NCI-H524 treated with DMSO at 0.1 percent for 48 hours (cell line): ENCODE measurements around the gene COL15A1.

ENCODE experiments used
- DNase-seq: peaks from one replicate; lab custom pipeline; 2025; lab: John Stamatoyannopoulos, UW

Gene COL15A1

GRCh38 chr9:99056886-99057664 lies 113.4 kb downstream of the COL15A1 start:
- no peak for DNase-seq

GRCh38 chr9:99057665-99058625 lies 114.2 kb downstream of the COL15A1 start:
- no peak for DNase-seq

- DNase-seq = no peak
Measured at GRCh38 chr9:99058964-99059921, 115.5 kb downstream of the COL15A1 start.

GRCh38 chr9:99060621-99061020 lies 116.9 kb downstream of the COL15A1 start:
- DNase-seq = no peak

- no peak for DNase-seq
Measured at GRCh38 chr9:99062549-99062948, 118.8 kb downstream of the COL15A1 start.

GRCh38 chr9:99063522-99063921 lies 119.8 kb downstream of the COL15A1 start:
- no peak for DNase-seq

GRCh38 chr9:99066571-99066970 lies 122.9 kb downstream of the COL15A1 start:
- DNase-seq = no peak

GRCh38 chr9:99069075-99069474 lies 125.4 kb downstream of the COL15A1 start:
- no peak for DNase-seq

GRCh38 chr9:99069546-99069945 lies 125.8 kb downstream of the COL15A1 start:
- no peak for DNase-seq

- no peak for DNase-seq
Measured at GRCh38 chr9:99070681-99071080, 127.0 kb downstream of the COL15A1 start.

- no peak for DNase-seq
Measured at GRCh38 chr9:99071313-99072039, 127.8 kb downstream of the COL15A1 start.

- DNase-seq = no peak
Measured at GRCh38 chr9:99072040-99072394, 128.3 kb downstream of the COL15A1 start.

GRCh38 chr9:99073347-99073746 lies 129.6 kb downstream of the COL15A1 start:
- no peak for DNase-seq

GRCh38 chr9:99073985-99074901 lies 130.5 kb downstream of the COL15A1 start:
- DNase-seq = no peak

- DNase-seq = no peak
Measured at GRCh38 chr9:99074902-99075245, 131.2 kb downstream of the COL15A1 start.

GRCh38 chr9:99075246-99075912 lies 131.7 kb downstream of the COL15A1 start:
- DNase-seq = no peak

- no peak for DNase-seq
Measured at GRCh38 chr9:99076030-99076429, 132.3 kb downstream of the COL15A1 start.

- DNase-seq = no peak
Measured at GRCh38 chr9:99076483-99077171, 132.9 kb downstream of the COL15A1 start.

- no peak for DNase-seq
Measured at GRCh38 chr9:99078717-99079116, 135.0 kb downstream of the COL15A1 start.
